Activated CD4-positive, alpha-beta T cell treated with anti-CD3 and anti-CD28 coated beads, Interleukin-2, amount 10 ng/mL, durations not matched to agents 24 days and 14 days (primary cell): Measurements from ENCODE around the gene OR5L2. TPM values are rescaled to one million over a fixed set of nuclear protein-coding genes. Genes with fewer than 3 reads are reported as not detected.
"Not testable (repeated sequence)": the region's sequence is repeated elsewhere in the genome, so short reads cannot be mapped to it uniquely, and the experiment has no call there.

Experiments used
- DNase-seq: peaks from one replicate; pipeline ENCODE4 v3.0.0; 2022
- H3K27ac Mint-ChIP-seq: one replicate; pipeline ENCODE4 v1.8.0; 2022; ENCODE audit warnings: mild to moderate bottlenecking, mixed read lengths
- H3K27me3 Mint-ChIP-seq: one replicate; pipeline ENCODE4 v1.8.0; 2022; ENCODE audit warnings: mixed read lengths
- H3K36me3 Mint-ChIP-seq: one replicate; pipeline ENCODE4 v1.8.0; 2022; ENCODE audit warnings: low read depth, mild to moderate bottlenecking, mixed read lengths
- H3K4me1 Mint-ChIP-seq: one replicate; pipeline ENCODE4 v1.8.0; 2021; ENCODE audit warnings: mixed read lengths
- H3K4me3 Mint-ChIP-seq: one replicate; pipeline ENCODE4 v1.8.0; 2022; ENCODE audit warnings: mild to moderate bottlenecking, moderate library complexity, mixed read lengths
- H3K9me3 Mint-ChIP-seq: one replicate; pipeline ENCODE4 v1.8.0; 2021; ENCODE audit warnings: mixed read lengths
- intact Hi-C: fragments of 100-400 bp; cut with micrococcal nuclease; formaldehyde crosslinking; loops from one replicate; pipeline ENCODE4 v1.15.1; 2023
- total RNA-seq: library from RNA; stranded (reverse); gene quantifications from 2 replicates; pipeline ENCODE4 v1.2.3, GENCODE V29; 2022

OR5L2 gene
- not detected in 2 replicates for total RNA-seq

DNA sequence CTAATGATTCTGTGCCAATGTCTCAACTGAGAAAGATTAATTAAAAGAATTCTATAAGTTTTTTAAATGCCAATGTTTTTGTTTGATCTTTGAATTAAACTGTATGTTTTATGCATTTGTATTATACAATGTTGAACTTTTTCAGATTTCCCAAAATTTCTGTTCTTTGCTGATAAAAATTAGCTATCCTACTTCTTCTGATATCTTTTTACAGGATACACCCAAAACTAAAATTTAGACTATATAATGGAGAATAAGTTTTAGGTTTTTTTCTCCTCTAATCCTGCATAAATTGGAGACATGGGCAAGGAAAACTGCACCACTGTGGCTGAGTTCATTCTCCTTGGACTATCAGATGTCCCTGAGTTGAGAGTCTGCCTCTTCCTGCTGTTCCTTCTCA is at the start of gene OR5L2:
Gene OR5L2 (plus strand): TSS at position 301 of the 400 bp plus-strand sequence. CDS start 0 bp downstream, at position 301.
- Mint-ChIP-seq H3K27me3 (no peaks in the 10 kb centered on the region), H3K36me3 (no peaks in the 10 kb centered on the region), H3K4me1 (no peaks in the 10 kb centered on the region), H3K27ac (no peak within 1 kb of the TSS), H3K4me3 (no peak within 1 kb of the TSS), H3K9me3 (peaks cover 4% of the 10 kb centered on the region)
- no peak for DNase-seq
- intact Hi-C loops = no loop called here

DNA sequence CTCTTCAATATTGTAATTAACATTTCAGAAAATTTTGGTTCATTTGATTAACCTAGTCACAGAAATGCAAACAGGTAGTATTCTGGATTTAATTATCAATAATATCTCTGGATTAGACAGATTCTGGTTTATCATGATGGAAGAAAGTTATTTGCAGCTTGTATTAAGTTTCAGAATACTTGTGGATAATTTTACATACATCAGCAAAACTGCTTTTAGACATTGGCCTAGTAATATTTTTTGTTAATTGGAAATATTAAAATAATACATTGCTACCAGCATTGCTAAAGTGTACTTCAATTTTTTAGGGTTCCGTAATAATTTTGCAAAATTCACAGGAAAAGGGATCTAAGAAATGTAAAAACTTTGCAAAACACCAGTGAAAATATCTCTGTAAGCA is 35.4 kb upstream of the OR5L2 start:
- no peaks in the 10 kb centered on the region for H3K4me1 Mint-ChIP-seq
- no peaks in the 10 kb centered on the region for H3K27me3 Mint-ChIP-seq
- no peak overlapping the region for H3K4me3 Mint-ChIP-seq
- H3K27ac Mint-ChIP-seq = no peak overlapping the region
- no peak for DNase-seq
- peaks cover 10% of the 10 kb centered on the region for H3K9me3 Mint-ChIP-seq
- intact Hi-C loops = no loop called here
- no peaks in the 10 kb centered on the region for H3K36me3 Mint-ChIP-seq

- intact Hi-C loops = no loop called here
- H3K27ac Mint-ChIP-seq = no peak overlapping the region
- no peak overlapping the region for H3K4me3 Mint-ChIP-seq
- H3K27me3 Mint-ChIP-seq = no peaks in the 10 kb centered on the region
- H3K4me1 Mint-ChIP-seq = no peaks in the 10 kb centered on the region
- peaks cover 10% of the 10 kb centered on the region for H3K9me3 Mint-ChIP-seq
- no peak for DNase-seq
- H3K36me3 Mint-ChIP-seq = no peaks in the 10 kb centered on the region
These were observed 33.7 kb upstream of the OR5L2 start for GRCh38 chr11:55793321-55793720.

- DNase-seq = no peak
- no peaks in the 10 kb centered on the region for H3K36me3 Mint-ChIP-seq
- no peak within 1 kb of the TSS for H3K27ac Mint-ChIP-seq
- H3K27me3 Mint-ChIP-seq = no peaks in the 10 kb centered on the region
- intact Hi-C loops = no loop called here
- no peak within 1 kb of the TSS for H3K4me3 Mint-ChIP-seq
- peaks cover 13% of the 10 kb centered on the region for H3K9me3 Mint-ChIP-seq
- H3K4me1 Mint-ChIP-seq = no peaks in the 10 kb centered on the region
These were observed 31.8 kb upstream of the OR5L2 start, which contains the start of gene OR5D14 for GRCh38 chr11:55795256-55795655. OR5D14 (plus strand) TSS chr11:55795556; CDS start chr11:55795556, 0 bp downstream.

- DNase-seq = no peak
- no peaks in the 10 kb centered on the region for H3K4me1 Mint-ChIP-seq
- H3K4me3 Mint-ChIP-seq = no peak overlapping the region
- H3K36me3 Mint-ChIP-seq = no peaks in the 10 kb centered on the region
- intact Hi-C loops = no loop called here
- H3K9me3 Mint-ChIP-seq = peaks cover 28% of the 10 kb centered on the region
- H3K27ac Mint-ChIP-seq = no peak overlapping the region
- no peaks in the 10 kb centered on the region for H3K27me3 Mint-ChIP-seq
These were observed 20.8 kb upstream of the OR5L2 start for GRCh38 chr11:55806248-55806647.

GRCh38 chr11:55811067-55811466 is 16.0 kb upstream of the OR5L2 start, which contains the start of gene OR5L1:
OR5L1 (plus strand) TSS chr11:55811367; CDS start chr11:55811467, 100 bp downstream.
- Mint-ChIP-seq H3K9me3 (peaks cover 16% of the 10 kb centered on the region), H3K4me3 (no peak within 1 kb of the TSS), H3K4me1 (no peaks in the 10 kb centered on the region), H3K27ac (no peak within 1 kb of the TSS), H3K36me3 (no peaks in the 10 kb centered on the region), H3K27me3 (no peaks in the 10 kb centered on the region)
- intact Hi-C loops = no loop called here
- no peak for DNase-seq

GRCh38 chr11:55819330-55819729 is 7.7 kb upstream of the OR5L2 start, which contains the start of gene OR5D18:
OR5D18 (plus strand) TSS chr11:55819630; CDS start chr11:55819630, 0 bp downstream.
- peaks cover 11% of the 10 kb centered on the region for H3K9me3 Mint-ChIP-seq
- no peak for DNase-seq
- H3K4me1 Mint-ChIP-seq = no peaks in the 10 kb centered on the region
- H3K36me3 Mint-ChIP-seq = no peaks in the 10 kb centered on the region
- intact Hi-C loops = no loop called here
- H3K27me3 Mint-ChIP-seq = no peaks in the 10 kb centered on the region
- no peak within 1 kb of the TSS for H3K27ac Mint-ChIP-seq
- no peak within 1 kb of the TSS for H3K4me3 Mint-ChIP-seq

DNA sequence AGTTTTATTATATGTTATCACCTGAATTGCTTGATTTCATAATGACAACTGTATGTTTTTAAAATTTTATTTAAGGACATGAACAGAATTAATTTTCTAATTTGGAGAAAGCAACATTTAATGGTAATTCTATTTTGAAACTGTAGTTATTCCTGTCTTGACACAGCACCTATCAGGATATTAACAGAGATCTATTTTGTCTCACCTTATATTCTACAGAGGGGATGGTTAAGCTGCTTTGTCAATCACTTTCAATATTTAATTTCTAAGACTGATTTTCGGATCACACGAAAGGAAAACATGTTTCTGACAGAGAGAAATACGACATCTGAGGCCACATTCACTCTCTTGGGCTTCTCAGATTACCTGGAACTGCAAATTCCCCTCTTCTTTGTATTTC is 11.4 kb downstream of the OR5L2 start, which contains the start of gene OR5D16:
Gene OR5D16 (plus strand): TSS at position 301 of the 400 bp plus-strand sequence. CDS start 0 bp downstream, at position 301.
- DNase-seq = no peak
- no peaks in the 10 kb centered on the region for H3K36me3 Mint-ChIP-seq
- H3K4me3 Mint-ChIP-seq = no peak within 1 kb of the TSS
- H3K27me3 Mint-ChIP-seq = no peaks in the 10 kb centered on the region
- H3K4me1 Mint-ChIP-seq = no peaks in the 10 kb centered on the region
- H3K9me3 Mint-ChIP-seq = peaks cover 9% of the 10 kb centered on the region
- H3K27ac Mint-ChIP-seq = no peak within 1 kb of the TSS
- intact Hi-C loops = no loop called here

DNA sequence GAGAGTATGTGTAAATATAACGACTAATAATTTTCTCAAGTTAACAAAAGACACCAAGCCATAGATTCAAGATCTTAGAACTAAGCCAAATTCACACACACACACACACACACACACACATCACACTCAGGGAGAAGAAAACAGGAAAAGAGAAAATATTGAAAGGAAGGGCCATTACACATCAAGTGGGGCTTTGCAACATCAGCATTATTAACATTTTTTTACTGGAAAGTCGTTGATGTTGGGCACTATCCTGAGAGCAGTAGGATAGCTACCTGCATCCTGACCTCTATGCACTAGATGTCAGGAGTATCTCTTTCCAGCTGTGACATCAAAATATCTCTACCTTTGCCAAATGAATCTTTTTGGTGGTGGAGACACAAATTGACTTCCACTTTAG is 20.4 kb downstream of the OR5L2 start:
- no peaks in the 10 kb centered on the region for H3K36me3 Mint-ChIP-seq
- no peaks in the 10 kb centered on the region for H3K27me3 Mint-ChIP-seq
- no peak for DNase-seq
- H3K9me3 Mint-ChIP-seq = peaks cover 4% of the 10 kb centered on the region
- no peaks in the 10 kb centered on the region for H3K4me1 Mint-ChIP-seq
- no peak overlapping the region for H3K27ac Mint-ChIP-seq
- intact Hi-C loops = no loop called here
- H3K4me3 Mint-ChIP-seq = no peak overlapping the region

DNA sequence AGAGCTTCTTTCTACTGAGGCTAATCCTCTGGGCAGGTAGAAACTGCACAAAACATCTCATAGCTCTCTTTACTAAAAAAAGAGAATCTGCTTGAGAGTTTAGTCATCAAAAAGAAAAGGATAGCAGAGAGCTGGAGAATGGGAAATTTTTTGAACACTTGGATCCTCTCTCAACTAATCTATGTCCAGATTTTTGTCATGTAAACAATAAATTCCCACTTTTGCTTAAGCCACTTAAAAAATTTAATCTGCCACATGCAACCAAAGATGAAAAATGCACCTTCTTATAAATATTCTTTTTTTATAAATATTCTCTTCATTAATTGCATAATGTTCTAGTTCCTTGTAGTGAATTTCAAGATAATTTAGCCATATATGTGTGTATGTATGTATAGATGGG is 22.0 kb downstream of the OR5L2 start:
- Mint-ChIP-seq H3K4me1 (no peaks in the 10 kb centered on the region), H3K9me3 (peaks cover 4% of the 10 kb centered on the region), H3K36me3 (no peaks in the 10 kb centered on the region), H3K27ac (no peak overlapping the region), H3K27me3 (no peaks in the 10 kb centered on the region), H3K4me3 (no peak overlapping the region)
- no peak for DNase-seq
- intact Hi-C loops = no loop called here

DNA sequence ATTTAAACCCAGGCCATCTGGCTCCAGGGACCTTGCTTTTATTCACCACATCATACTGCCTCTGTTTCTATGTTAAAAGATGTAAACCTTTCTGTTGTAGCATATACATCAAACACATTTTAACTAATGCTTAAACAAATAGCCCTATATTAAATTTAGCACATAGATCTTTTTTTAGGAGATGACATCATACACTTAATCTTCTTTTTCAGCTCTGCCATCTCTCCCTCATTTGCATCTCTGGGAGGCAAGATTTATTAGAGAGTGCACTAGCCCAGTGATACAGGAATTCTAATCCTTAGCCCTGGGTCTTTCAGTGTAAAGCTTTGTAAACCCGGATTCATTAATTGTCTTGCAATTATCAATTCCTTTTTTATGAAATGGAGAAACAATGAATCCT is 25.1 kb downstream of the OR5L2 start:
- Mint-ChIP-seq H3K27me3 (no peaks in the 10 kb centered on the region), H3K27ac (no peak overlapping the region), H3K4me1 (no peaks in the 10 kb centered on the region), H3K4me3 (no peak overlapping the region), H3K9me3 (peaks cover 7% of the 10 kb centered on the region), H3K36me3 (no peaks in the 10 kb centered on the region)
- intact Hi-C loops = no loop called here
- DNase-seq = no peak

DNA sequence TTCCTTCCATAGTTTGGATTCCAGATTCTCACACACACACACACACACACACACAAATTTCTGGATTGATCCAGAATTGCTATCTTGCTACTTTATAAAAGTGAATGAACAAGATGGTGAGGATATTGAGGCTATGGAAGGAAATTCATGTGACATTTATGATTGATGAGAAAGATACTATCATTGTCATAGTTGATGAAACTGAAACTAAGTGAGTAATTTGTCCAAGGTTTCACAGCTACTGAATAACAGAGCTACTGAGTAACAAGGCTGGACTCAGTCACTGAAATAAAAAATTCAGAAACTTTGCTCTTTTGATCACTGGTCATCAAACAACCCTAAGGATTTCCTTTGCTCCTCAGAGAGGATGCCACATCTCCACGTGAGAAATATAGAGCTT is 27.7 kb downstream of the OR5L2 start:
- intact Hi-C loops = no loop called here
- Mint-ChIP-seq H3K9me3 (peaks cover 7% of the 10 kb centered on the region), H3K27me3 (no peaks in the 10 kb centered on the region), H3K36me3 (no peaks in the 10 kb centered on the region), H3K4me1 (no peaks in the 10 kb centered on the region), H3K27ac (no peak overlapping the region), H3K4me3 (no peak overlapping the region)
- DNase-seq = no peak

DNA sequence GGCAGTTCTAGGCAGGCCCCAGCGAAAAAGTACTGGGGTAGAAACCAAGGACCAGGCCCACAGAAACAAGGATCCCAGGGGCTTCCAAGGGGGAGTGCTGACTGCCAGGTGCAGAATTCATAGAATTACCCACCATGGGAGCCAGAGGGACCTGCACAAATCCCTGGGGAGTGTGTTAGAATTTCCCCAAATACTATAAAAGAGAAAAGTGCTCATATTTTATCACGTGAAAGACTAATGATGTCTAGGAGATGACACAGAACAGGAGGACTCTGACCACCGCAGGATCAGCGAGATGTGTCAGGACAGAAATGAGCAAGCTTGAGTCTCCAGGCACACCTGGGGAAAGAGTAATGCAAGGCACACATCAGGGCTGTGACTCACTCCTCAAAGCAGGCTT is 40.3 kb downstream of the OR5L2 start:
- DNase-seq, H3K4me1 Mint-ChIP-seq, H3K27me3 Mint-ChIP-seq, intact Hi-C loops, H3K27ac Mint-ChIP-seq, H3K9me3 Mint-ChIP-seq, H3K4me3 Mint-ChIP-seq, H3K36me3 Mint-ChIP-seq: not testable (repeated sequence)

- H3K36me3 Mint-ChIP-seq, H3K4me3 Mint-ChIP-seq, H3K9me3 Mint-ChIP-seq, intact Hi-C loops, H3K4me1 Mint-ChIP-seq, H3K27ac Mint-ChIP-seq, H3K27me3 Mint-ChIP-seq, DNase-seq: not testable (repeated sequence)
These were observed 45.7 kb downstream of the OR5L2 start for GRCh38 chr11:55872731-55873130.

DNA sequence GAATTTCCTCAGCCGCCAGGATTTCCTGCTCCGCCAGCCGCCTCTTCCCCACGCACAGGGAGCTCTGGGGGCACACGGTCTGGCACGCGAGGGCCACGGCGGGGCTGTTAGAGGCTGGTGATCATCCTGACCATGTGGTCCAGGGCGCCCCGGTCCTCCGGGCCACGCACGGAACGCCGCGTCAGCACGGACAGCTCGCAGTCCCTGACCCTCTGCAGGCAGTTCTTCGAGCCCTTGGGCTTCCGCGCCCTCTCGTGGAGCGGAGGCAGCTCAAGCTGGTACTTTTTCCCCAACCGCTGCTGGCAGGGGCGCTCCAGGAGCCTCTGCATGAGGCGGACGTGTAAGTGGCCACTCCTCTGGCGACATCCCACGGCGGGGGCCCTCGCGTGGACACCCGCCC is 46.1 kb downstream of the OR5L2 start:
- intact Hi-C loops, H3K27ac Mint-ChIP-seq, H3K4me1 Mint-ChIP-seq, H3K27me3 Mint-ChIP-seq, H3K9me3 Mint-ChIP-seq, H3K4me3 Mint-ChIP-seq, DNase-seq, H3K36me3 Mint-ChIP-seq: not testable (repeated sequence)
